Mesendoderm (in vitro differentiated cells): Measurements from ENCODE around the gene TAS2R7. TPM values are rescaled to one million over a fixed set of nuclear protein-coding genes. Genes with fewer than 3 reads are reported as not detected.

Source experiments
- DNase-seq: peaks from one replicate; pipeline ENCODE4 v3.0.0; 2013
- H2AK5ac ChIP-seq: 2 replicates; pipeline ENCODE4 v1.6.1; 2013; ENCODE audit warnings: low read length, inconsistent platforms
- H2BK120ac ChIP-seq: 2 replicates; pipeline ENCODE4 v1.6.1; 2013; ENCODE audit warnings: low read depth, mild to moderate bottlenecking, low read length, moderate library complexity, mixed read lengths
- H2BK15ac ChIP-seq: replicated peaks from 2 replicates; pipeline ENCODE4 v1.6.1; 2013; ENCODE audit warnings: low read depth, mild to moderate bottlenecking, moderate library complexity
- H2BK5ac ChIP-seq: 2 replicates; pipeline ENCODE4 v1.6.1; 2013; ENCODE audit warnings: low read length, inconsistent platforms
- H3K18ac ChIP-seq: 2 replicates; pipeline ENCODE4 v1.6.1; 2013; ENCODE audit warnings: mild to moderate bottlenecking, low read length, mixed read lengths
- H3K23ac ChIP-seq: one replicate; pipeline ENCODE4 v1.6.1; 2013; ENCODE audit warnings: low read length
- H3K27ac ChIP-seq: 2 replicates; pipeline ENCODE4 v1.5.1; 2013; ENCODE audit warnings: low read depth, mild to moderate bottlenecking, inconsistent platforms, low read length, moderate library complexity
- H3K27me3 ChIP-seq: 2 replicates; pipeline ENCODE4 v1.6.1; 2013; ENCODE audit warnings: low read length, control low read depth, mild to moderate bottlenecking, inconsistent platforms; ENCODE audit not compliant: insufficient read depth, poor library complexity
- H3K36me3 ChIP-seq: 2 replicates; pipeline ENCODE4 v1.6.1; 2013; ENCODE audit warnings: low read length, inconsistent platforms; ENCODE audit not compliant: control insufficient read depth, insufficient read depth
- H3K4ac ChIP-seq: one replicate; pipeline ENCODE4 v1.6.1; 2013; ENCODE audit warnings: low read depth, mild to moderate bottlenecking, low read length, moderate library complexity
- H3K4me1 ChIP-seq: 2 replicates; pipeline ENCODE4 v1.6.1; 2013; ENCODE audit warnings: low read depth, low read length, inconsistent platforms; ENCODE audit not compliant: control insufficient read depth
- H3K4me2 ChIP-seq: 2 replicates; pipeline ENCODE4 v1.6.1; 2013; ENCODE audit warnings: low read length
- H3K4me3 ChIP-seq: 2 replicates; pipeline ENCODE4 v1.5.1; 2013; ENCODE audit warnings: mild to moderate bottlenecking, low read length
- H3K56ac ChIP-seq: one replicate; pipeline ENCODE4 v1.6.1; 2013; ENCODE audit warnings: low read length
- H3K79me1 ChIP-seq: 2 replicates; pipeline ENCODE4 v1.6.1; 2013; ENCODE audit warnings: low read length, inconsistent platforms
- H3K79me2 ChIP-seq: 2 replicates; pipeline ENCODE4 v1.6.1; 2013; ENCODE audit warnings: mild to moderate bottlenecking, low read length; ENCODE audit not compliant: control insufficient read depth, insufficient read depth
- H3K9ac ChIP-seq: 2 replicates; pipeline ENCODE4 v1.6.1; 2013; ENCODE audit warnings: low read length, inconsistent platforms
- H4K5ac ChIP-seq: one replicate; pipeline ENCODE4 v1.6.1; 2013; ENCODE audit warnings: low read length
- H4K8ac ChIP-seq: one replicate; pipeline ENCODE4 v1.6.1; 2013; ENCODE audit warnings: low read depth, mild to moderate bottlenecking, control low read depth, low read length, moderate library complexity
- WGBS: extraction: QIAGEN DNeasy Blood & Tissue Kit; methylation state at CpG from one replicate; pipeline ENCODE4 v1.1.7; 2013; ENCODE audit warnings: low lambda C conversion rate, missing lambda C conversion rate; ENCODE audit not compliant: insufficient coverage; ENCODE audit errors: extremely low coverage; 5-methylcytosine and 5-hydroxymethylcytosine counted together
- polyA plus RNA-seq, 2 experiments: library from polyadenylated mRNA; stranded (reverse); fragments of 200-250 nt; gene quantifications; one replicate each; pipeline ENCODE4 v1.2.3, GENCODE V29; 2013

TAS2R7 gene, protein sequence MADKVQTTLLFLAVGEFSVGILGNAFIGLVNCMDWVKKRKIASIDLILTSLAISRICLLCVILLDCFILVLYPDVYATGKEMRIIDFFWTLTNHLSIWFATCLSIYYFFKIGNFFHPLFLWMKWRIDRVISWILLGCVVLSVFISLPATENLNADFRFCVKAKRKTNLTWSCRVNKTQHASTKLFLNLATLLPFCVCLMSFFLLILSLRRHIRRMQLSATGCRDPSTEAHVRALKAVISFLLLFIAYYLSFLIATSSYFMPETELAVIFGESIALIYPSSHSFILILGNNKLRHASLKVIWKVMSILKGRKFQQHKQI
- polyA plus RNA-seq (2013, experiment 1 of 2), result not detected
- not detected for polyA plus RNA-seq (2013, experiment 2 of 2)

DNA sequence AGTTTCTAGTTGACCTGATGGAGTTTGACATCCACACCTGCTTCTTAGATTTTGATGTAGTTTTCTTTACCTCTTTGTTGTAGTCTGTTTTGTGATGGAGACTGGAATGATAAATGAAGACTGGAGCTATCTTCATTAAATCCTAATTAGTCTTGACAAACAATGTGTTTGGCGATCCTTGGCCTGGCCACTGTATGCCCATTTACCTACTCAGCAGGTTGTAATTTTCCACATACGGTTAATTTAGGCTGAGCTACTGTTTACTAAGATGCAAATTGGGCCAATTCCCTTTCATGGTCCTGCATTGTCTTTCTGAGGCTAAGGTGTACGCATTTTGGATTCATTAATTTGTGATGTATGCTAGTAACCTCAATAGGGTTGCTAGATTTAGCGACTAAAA, at the start of gene TAS2R7:
Gene TAS2R7, minus strand, starts transcription at position 41 of the 400 bp plus-strand sequence. CDS start 57 bp downstream, outside the sequence.
- H3K23ac ChIP-seq, result no peak within 1 kb of the TSS
- no peaks in the 10 kb centered on the region for H3K36me3 ChIP-seq
- H3K27ac ChIP-seq, result no peak within 1 kb of the TSS
- H3K4me3 ChIP-seq, result no peak within 1 kb of the TSS
- no peaks in the 10 kb centered on the region for H3K79me2 ChIP-seq
- H2BK5ac ChIP-seq, result no peak within 1 kb of the TSS
- no peaks in the 10 kb centered on the region for H3K79me1 ChIP-seq
- peak; percentile 2 for DNase-seq
- H4K8ac ChIP-seq, result no peak within 1 kb of the TSS
- H3K56ac ChIP-seq, result no peak within 1 kb of the TSS
- no CpG with 5 or more reads among the region's 4 CpGs for WGBS
- H3K27me3 ChIP-seq, result no peaks in the 10 kb centered on the region
- no peak within 1 kb of the TSS for H4K5ac ChIP-seq
- H3K4me2 ChIP-seq, result no peak within 1 kb of the TSS
- no peak within 1 kb of the TSS for H3K4ac ChIP-seq
- no peak within 1 kb of the TSS for H3K18ac ChIP-seq
- H3K9ac ChIP-seq, result no peak within 1 kb of the TSS
- no peak within 1 kb of the TSS for H2AK5ac ChIP-seq
- H3K4me1 ChIP-seq, result no peaks in the 10 kb centered on the region
- H2BK120ac ChIP-seq, result no peak within 1 kb of the TSS
- H2BK15ac ChIP-seq, result no peak within 1 kb of the TSS

DNA sequence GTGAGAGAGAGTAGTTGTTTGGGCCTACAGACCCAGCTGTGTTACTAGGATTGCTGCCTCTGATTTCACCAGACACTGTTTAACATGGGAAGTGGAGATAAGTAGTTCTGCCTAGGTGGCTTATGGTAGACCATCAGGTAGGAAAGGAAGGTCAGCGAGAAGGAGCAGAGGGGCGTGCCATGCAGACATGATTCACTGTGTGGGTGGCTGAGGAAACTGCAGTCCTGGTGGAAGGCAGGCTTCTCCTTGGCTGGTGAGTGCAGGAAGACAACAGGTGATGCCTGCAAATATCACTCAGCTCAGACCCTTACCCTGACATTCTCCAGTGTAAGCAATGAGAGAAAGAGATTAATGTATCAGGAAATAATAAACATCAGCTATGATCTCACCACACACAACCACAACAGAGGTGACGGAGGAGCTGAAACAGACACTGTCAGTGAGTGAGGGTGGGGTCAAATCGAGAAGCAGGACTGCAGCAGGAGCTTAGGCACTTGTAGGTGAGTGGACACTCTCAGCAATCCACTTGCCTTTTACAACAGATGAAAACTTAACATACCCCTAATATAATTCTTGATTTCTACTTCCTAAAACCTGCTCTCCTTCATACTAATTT, 48.9 kb upstream of the TAS2R7 start:
- Histone ChIP-seq H3K18ac (no peak overlapping the region), H3K4me2 (no peak overlapping the region), H3K56ac (no peak overlapping the region), H2AK5ac (no peak overlapping the region), H4K8ac (no peak overlapping the region), H4K5ac (no peak overlapping the region), H3K4me1 (no peaks in the 10 kb centered on the region), H3K27me3 (no peaks in the 10 kb centered on the region), H2BK120ac (no peak overlapping the region), H3K4ac (no peak overlapping the region), H3K27ac (no peak overlapping the region), H2BK15ac (no peak overlapping the region), H3K4me3 (no peak overlapping the region), H3K36me3 (no peaks in the 10 kb centered on the region), H3K79me2 (no peaks in the 10 kb centered on the region), H3K9ac (no peak overlapping the region), H3K79me1 (no peaks in the 10 kb centered on the region), H2BK5ac (no peak overlapping the region), H3K23ac (no peak overlapping the region)
- no CpG with 5 or more reads among the region's 4 CpGs for WGBS
- DNase-seq, result no peak

DNA sequence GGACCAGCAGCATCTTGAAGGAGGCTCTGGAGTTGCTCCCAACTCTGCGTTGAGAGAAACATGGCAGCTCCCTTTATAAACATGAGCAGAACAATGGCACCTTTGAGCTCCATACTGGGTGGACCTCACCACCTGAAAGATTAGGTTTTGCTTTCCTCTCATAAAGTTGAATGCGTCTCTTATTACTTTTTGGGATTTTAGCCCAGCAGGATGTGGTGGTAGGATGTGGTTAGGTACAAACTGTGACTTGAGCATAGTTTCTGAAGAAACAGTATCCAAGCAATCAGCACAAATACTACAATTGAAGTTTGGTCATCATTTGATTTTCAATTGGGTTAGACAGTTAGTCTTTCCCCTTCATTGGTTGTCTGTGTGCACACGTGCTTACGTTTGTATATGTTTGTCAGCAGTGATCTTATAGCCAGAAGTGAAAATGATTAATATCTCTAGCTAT, 47.0 kb upstream of the TAS2R7 start, which contains the start of gene PRR4:
Gene PRR4, minus strand, starts transcription at position 51 of the 454 bp plus-strand sequence. Its CDS starts 38 bp downstream, at position 13.
- WGBS, result no CpG with 5 or more reads among the region's 4 CpGs
- no peak within 1 kb of the TSS for H4K5ac ChIP-seq
- no peaks in the 10 kb centered on the region for H3K79me2 ChIP-seq
- no peaks in the 10 kb centered on the region for H3K79me1 ChIP-seq
- no peak within 1 kb of the TSS for H3K4me2 ChIP-seq
- no peak within 1 kb of the TSS for H3K27ac ChIP-seq
- no peaks in the 10 kb centered on the region for H3K36me3 ChIP-seq
- no peak within 1 kb of the TSS for H2BK120ac ChIP-seq
- DNase-seq, result no peak
- H3K4ac ChIP-seq, result no peak within 1 kb of the TSS
- H3K4me3 ChIP-seq, result no peak within 1 kb of the TSS
- no peak within 1 kb of the TSS for H3K18ac ChIP-seq
- H2BK5ac ChIP-seq, result no peak within 1 kb of the TSS
- no peak within 1 kb of the TSS for H2AK5ac ChIP-seq
- no peak within 1 kb of the TSS for H2BK15ac ChIP-seq
- H3K9ac ChIP-seq, result no peak within 1 kb of the TSS
- no peaks in the 10 kb centered on the region for H3K4me1 ChIP-seq
- H3K23ac ChIP-seq, result no peak within 1 kb of the TSS
- no peak within 1 kb of the TSS for H4K8ac ChIP-seq
- no peaks in the 10 kb centered on the region for H3K27me3 ChIP-seq
- H3K56ac ChIP-seq, result no peak within 1 kb of the TSS

DNA sequence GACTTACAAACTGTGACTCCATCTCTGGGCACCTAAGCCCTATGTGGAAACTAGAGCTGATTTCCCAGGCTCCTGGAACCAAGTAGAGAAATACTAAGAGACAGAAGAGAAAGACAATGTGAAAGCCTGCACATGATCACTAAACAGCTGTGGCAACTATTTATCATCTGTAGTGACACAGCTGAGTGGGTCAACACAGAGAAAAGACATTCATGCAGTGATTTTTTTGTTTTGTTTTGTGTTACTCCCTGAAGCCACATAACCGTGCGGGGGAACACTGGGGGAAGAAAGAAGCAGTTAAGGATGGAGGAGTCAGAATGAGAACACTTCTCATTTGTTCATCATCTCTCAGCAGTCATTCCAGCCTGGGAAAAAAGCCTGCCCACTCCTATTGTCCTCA, 45.3 kb upstream of the TAS2R7 start:
- no peak overlapping the region for H3K27ac ChIP-seq
- WGBS, result no CpG with 5 or more reads among the region's 2 CpGs

DNA sequence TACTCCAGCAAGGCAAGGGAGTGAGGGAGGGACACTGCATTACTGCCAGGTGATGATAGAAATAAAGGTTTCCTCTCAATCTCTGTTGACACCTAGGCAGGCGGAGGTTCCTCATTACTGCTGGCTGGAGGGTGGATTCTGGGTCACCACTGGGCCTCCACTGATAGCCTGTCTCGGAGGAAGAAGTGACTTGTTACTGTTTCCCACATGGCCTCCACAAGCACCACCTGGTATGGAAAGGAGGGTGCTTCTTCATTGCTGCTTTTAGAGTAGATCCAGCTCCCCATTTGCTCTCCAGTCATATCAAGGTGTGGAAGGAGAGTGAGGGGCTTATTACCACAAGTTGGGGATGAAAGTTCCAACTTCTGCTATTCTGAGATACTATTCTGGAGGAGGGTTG, 40.4 kb upstream of the TAS2R7 start:
- no peak overlapping the region for H3K56ac ChIP-seq
- no peak overlapping the region for H3K4me3 ChIP-seq
- no peak overlapping the region for H2BK120ac ChIP-seq
- H2BK15ac ChIP-seq, result no peak overlapping the region
- H3K79me2 ChIP-seq, result no peaks in the 10 kb centered on the region
- H3K4me2 ChIP-seq, result no peak overlapping the region
- H3K4me1 ChIP-seq, result no peaks in the 10 kb centered on the region
- no CpG with 5 or more reads among the region's 2 CpGs for WGBS
- no peak for DNase-seq
- no peak overlapping the region for H2BK5ac ChIP-seq
- no peak overlapping the region for H3K18ac ChIP-seq
- no peak overlapping the region for H3K9ac ChIP-seq
- no peak overlapping the region for H3K27ac ChIP-seq
- H3K4ac ChIP-seq, result no peak overlapping the region
- no peaks in the 10 kb centered on the region for H3K79me1 ChIP-seq
- H3K36me3 ChIP-seq, result no peaks in the 10 kb centered on the region
- H3K27me3 ChIP-seq, result no peaks in the 10 kb centered on the region
- no peak overlapping the region for H3K23ac ChIP-seq
- no peak overlapping the region for H2AK5ac ChIP-seq
- H4K8ac ChIP-seq, result no peak overlapping the region
- H4K5ac ChIP-seq, result no peak overlapping the region

More for the DNA sequence above, 45.3 kb upstream of the TAS2R7 start:
- Histone ChIP-seq H3K4ac (no peak overlapping the region), H3K23ac (no peak overlapping the region), H3K79me1 (no peaks in the 10 kb centered on the region), H3K18ac (no peak overlapping the region), H2BK5ac (no peak overlapping the region), H3K4me3 (no peak overlapping the region), H4K5ac (no peak overlapping the region), H3K27me3 (no peaks in the 10 kb centered on the region), H3K9ac (no peak overlapping the region), H3K4me1 (no peaks in the 10 kb centered on the region), H2AK5ac (no peak overlapping the region), H3K79me2 (no peaks in the 10 kb centered on the region), H2BK15ac (no peak overlapping the region), H3K56ac (no peak overlapping the region), H3K36me3 (no peaks in the 10 kb centered on the region), H3K4me2 (no peak overlapping the region), H2BK120ac (no peak overlapping the region), H4K8ac (no peak overlapping the region)
- DNase-seq, result no peak
